Mucosa of descending colon (tissue), 3 donors: Measurements from ENCODE around the gene TMTC1. TPM values are rescaled to one million over a fixed set of nuclear protein-coding genes. Genes with fewer than 3 reads are reported as not detected.

Experiments
- ATAC-seq: fragments of 200-7000 bp; cut with Tn5 transposase; one replicate; pipeline ENCODE4 v1.9.1; 2020; ENCODE audit warnings: mild to moderate bottlenecking, moderate library complexity
- DNase-seq, 3 donors: peaks; one replicate each; pipeline ENCODE4 v3.0.0-alpha.2; 2020
- H3K36me3 ChIP-seq: fragments of 200-600 bp; one replicate; pipeline ENCODE4 v1.8.0; 2021; ENCODE audit warnings: low read depth, mild to moderate bottlenecking
- H3K4me1 ChIP-seq: fragments of 200-600 bp; one replicate; pipeline ENCODE4 v1.8.0; 2021; ENCODE audit warnings: low read depth, mild to moderate bottlenecking
- H3K4me3 ChIP-seq: fragments of 200-600 bp; one replicate; pipeline ENCODE4 v1.8.0; 2021; ENCODE audit warnings: mild to moderate bottlenecking
- H3K9me3 ChIP-seq: fragments of 200-600 bp; one replicate; pipeline ENCODE4 v1.8.0; 2021; ENCODE audit warnings: mild to moderate bottlenecking
- CTCF ChIP-seq: fragments of 200-600 bp; IDR thresholded peaks from one replicate; pipeline ENCODE4 v1.8.0; 2022; ENCODE audit warnings: antibody characterized with exemption, mild to moderate bottlenecking
- intact Hi-C, 2 donors: fragments of 100-400 bp; cut with DNase I in 1 of 2; cut with micrococcal nuclease in 1 of 2; formaldehyde crosslinking; loops; one replicate each; pipeline versions ENCODE4 v1.11.0 to v1.11.1; 2022; cut with DNase I, micrococcal nuclease
- total RNA-seq, 3 donors: library from RNA; stranded (reverse); fragmentation: NEBNext Ultra II Directional in 2 of 3; extraction: Animal tissue kit (Norgen Biotek cat#: 25700) in 2 of 3; gene quantifications; one replicate each; pipeline versions ENCODE4 v1.2.1 to v1.2.4, GENCODE V29; 2021 to 2023
- donor health status: DM: no; HTN: no; CAD: no; lungs with moderate emphysema.
- donor health status: DM: no; HTN: no; CAD: no.
- donor health status: DM: no; HTN: yes; CAD: no.

TMTC1 gene
- total RNA-seq, 3 donors from 2014 or later, result 2.5 to 49.1 (median 10.5) TPM

- Histone ChIP-seq H3K4me1 (no peaks in the 10 kb centered on the region), H3K9me3 (no peaks in the 10 kb centered on the region), H3K36me3 (no peaks in the 10 kb centered on the region), H3K4me3 (no peak overlapping the region)
- no peak for DNase-seq
- no peak for ATAC-seq
- no peak for TF ChIP-seq CTCF
- intact Hi-C loops, result no loop called here
These were observed 163.7 kb downstream of the TMTC1 start for GRCh38 chr12:29620030-29620429.

GRCh38 chr12:29617407-29617803 is 166.3 kb downstream of the TMTC1 start:
- Histone ChIP-seq H3K36me3 (no peaks in the 10 kb centered on the region), H3K4me1 (no peaks in the 10 kb centered on the region), H3K9me3 (no peaks in the 10 kb centered on the region), H3K4me3 (no peak overlapping the region)
- ATAC-seq (no peak), DNase-seq (no peak)
- intact Hi-C loops, result no loop called here
- TF ChIP-seq CTCF, result no peak

GRCh38 chr12:29616664-29617406 is 166.9 kb downstream of the TMTC1 start:
- intact Hi-C loops, result no loop called here
- TF ChIP-seq CTCF, result no peak
- DNase-seq, result no peak
- no peak for ATAC-seq
- Histone ChIP-seq H3K36me3 (no peaks in the 10 kb centered on the region), H3K4me3 (no peak overlapping the region), H3K9me3 (no peaks in the 10 kb centered on the region), H3K4me1 (no peaks in the 10 kb centered on the region)

- H3K9me3 ChIP-seq, result no peaks in the 10 kb centered on the region
- intact Hi-C loops, result no loop called here
- no peak overlapping the region for H3K4me3 ChIP-seq
- ATAC-seq (no peak), DNase-seq (no peak)
- H3K36me3 ChIP-seq, result no peaks in the 10 kb centered on the region
- H3K4me1 ChIP-seq, result no peaks in the 10 kb centered on the region
- no peak for TF ChIP-seq CTCF
These were observed 168.9 kb downstream of the TMTC1 start for GRCh38 chr12:29614694-29615325.

GRCh38 chr12:29612912-29613311 is 170.8 kb downstream of the TMTC1 start:
- no peak for TF ChIP-seq CTCF
- H3K4me1 ChIP-seq, result no peaks in the 10 kb centered on the region
- no peak for ATAC-seq
- no peak overlapping the region for H3K4me3 ChIP-seq
- no peaks in the 10 kb centered on the region for H3K36me3 ChIP-seq
- intact Hi-C loops, result no loop called here
- DNase-seq, result no peak
- no peaks in the 10 kb centered on the region for H3K9me3 ChIP-seq
